Measurements from ENCODE around the gene GSC2. TPM values are rescaled to one million over a fixed set of nuclear protein-coding genes. Genes with fewer than 3 reads are reported as not detected.

The GSC2 gene
- total RNA-seq, 1 donor from 2014 or later = not detected

DNA sequence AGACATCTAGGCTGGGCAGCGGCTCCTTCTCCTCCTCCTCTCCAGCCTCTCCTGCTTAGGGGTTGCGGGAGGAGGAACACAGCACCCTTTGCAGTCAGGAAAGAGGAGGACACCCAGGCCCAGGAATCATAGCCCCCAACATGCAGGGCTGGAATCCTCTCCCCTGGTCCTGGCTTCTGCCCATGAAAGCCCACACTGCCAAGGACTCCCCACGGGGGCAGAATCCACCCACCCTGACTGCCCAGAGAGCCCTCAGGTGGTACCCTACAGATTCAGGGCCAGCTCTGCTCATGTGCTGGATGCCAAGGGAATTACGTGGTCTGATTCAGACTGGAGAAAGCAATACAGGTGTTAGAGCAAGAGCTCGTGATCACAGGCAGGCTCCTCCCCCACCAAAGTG is 10.1 kb downstream of the GSC2 start:
- Mint-ChIP-seq H3K4me1 (peaks cover 12% of the 10 kb centered on the region), H3K27ac (ENCODE audit: unreplicated experiment) (no peak overlapping the region), H3K36me3 (ENCODE audit: low read depth) (peaks cover 5% of the 10 kb centered on the region), H3K4me3 (peak overlapping the region; percentile 47), H3K9me3 (peaks cover 3% of the 10 kb centered on the region), H3K27me3 (ENCODE audit: low read depth) (peaks cover 4% of the 10 kb centered on the region)
- DNase-seq (ENCODE audit: low read depth, low spot score) = no peak
- TF ChIP-seq, protein P1, sequence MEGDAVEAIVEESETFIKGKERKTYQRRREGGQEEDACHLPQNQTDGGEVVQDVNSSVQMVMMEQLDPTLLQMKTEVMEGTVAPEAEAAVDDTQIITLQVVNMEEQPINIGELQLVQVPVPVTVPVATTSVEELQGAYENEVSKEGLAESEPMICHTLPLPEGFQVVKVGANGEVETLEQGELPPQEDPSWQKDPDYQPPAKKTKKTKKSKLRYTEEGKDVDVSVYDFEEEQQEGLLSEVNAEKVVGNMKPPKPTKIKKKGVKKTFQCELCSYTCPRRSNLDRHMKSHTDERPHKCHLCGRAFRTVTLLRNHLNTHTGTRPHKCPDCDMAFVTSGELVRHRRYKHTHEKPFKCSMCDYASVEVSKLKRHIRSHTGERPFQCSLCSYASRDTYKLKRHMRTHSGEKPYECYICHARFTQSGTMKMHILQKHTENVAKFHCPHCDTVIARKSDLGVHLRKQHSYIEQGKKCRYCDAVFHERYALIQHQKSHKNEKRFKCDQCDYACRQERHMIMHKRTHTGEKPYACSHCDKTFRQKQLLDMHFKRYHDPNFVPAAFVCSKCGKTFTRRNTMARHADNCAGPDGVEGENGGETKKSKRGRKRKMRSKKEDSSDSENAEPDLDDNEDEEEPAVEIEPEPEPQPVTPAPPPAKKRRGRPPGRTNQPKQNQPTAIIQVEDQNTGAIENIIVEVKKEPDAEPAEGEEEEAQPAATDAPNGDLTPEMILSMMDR (conservative IDR thresholded peaks at IDR 0.05) = no peak

DNA sequence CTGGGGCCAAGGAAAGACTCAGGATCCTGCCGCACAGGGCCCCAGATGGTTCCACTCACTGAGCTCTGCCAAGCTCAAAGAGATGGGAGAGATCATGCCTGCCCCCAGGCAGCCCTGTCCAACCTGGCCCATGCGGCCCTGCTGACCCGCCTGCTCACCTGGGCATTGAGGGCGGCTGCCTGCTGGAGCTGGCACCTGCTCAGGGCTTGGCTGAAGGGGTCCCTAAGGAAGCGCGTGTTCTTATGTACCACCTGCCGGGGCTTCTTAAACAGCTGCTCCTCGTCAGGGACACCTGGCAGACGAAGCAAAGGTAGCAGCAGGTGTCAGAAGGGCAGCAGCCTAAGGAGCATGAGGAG is 11.1 kb downstream of the GSC2 start:
- TF ChIP-seq, protein P1 (conservative IDR thresholded peaks at IDR 0.05) = no peak
- Mint-ChIP-seq H3K36me3 (ENCODE audit: low read depth) (peaks cover 5% of the 10 kb centered on the region), H3K4me1 (peaks cover 3% of the 10 kb centered on the region)

DNA sequence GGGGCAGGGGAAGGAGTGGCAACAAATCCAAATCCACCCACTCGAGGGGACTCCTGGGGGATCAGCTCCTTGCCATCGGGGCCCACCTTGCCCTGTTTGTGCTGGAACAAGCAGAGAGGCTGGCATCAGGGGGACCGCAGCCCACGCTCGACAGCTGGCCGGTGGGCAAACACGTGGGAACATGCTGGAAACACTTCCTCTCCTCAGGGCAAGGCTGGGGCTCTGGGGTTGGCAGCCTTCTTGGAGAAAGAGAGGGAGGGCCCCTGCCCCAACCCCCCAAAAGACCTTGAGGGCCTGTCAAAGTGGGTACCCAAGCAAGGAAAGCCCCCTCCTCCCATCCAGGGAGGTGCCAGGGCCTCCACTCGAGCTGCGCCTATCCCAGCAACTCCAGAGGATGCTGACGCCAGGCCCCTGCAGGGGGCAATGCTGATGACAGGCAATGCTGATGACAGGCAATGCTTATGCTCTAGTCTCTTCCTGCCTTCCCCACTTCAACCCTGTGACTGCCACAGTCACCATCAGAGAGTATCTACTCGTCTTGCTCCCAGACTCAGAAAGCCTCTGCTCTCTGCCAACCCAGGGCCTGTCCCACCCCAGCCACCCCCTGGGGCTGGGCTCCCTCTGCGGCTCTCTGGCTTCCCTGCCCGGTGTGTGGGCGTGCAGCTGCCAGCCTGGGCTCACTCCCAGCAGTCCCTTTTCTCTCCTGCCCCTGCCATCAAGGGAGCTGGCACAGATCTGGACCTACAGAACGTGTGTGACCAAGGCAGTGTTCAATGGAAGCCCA is 11.7 kb downstream of the GSC2 start:
- Mint-ChIP-seq H3K4me3 (no peak overlapping the region), H3K27me3 (ENCODE audit: low read depth) (no peaks in the 10 kb centered on the region), H3K9me3 (no peaks in the 10 kb centered on the region), H3K4me1 (no peaks in the 10 kb centered on the region), H3K27ac (ENCODE audit: unreplicated experiment) (no peak overlapping the region), H3K36me3 (ENCODE audit: low read depth) (peaks cover 5% of the 10 kb centered on the region)
- TF ChIP-seq, protein P1 (conservative IDR thresholded peaks at IDR 0.05) = no peak
- no peak for DNase-seq (ENCODE audit: low read depth, low spot score)

More for the DNA sequence above, 11.1 kb downstream of the GSC2 start:
- Mint-ChIP-seq H3K27me3 (ENCODE audit: low read depth) (no peaks in the 10 kb centered on the region), H3K4me3 (peak overlapping the region; percentile 56), H3K27ac (ENCODE audit: unreplicated experiment) (no peak overlapping the region), H3K9me3 (no peaks in the 10 kb centered on the region)
- no peak for DNase-seq (ENCODE audit: low read depth, low spot score)

DNA sequence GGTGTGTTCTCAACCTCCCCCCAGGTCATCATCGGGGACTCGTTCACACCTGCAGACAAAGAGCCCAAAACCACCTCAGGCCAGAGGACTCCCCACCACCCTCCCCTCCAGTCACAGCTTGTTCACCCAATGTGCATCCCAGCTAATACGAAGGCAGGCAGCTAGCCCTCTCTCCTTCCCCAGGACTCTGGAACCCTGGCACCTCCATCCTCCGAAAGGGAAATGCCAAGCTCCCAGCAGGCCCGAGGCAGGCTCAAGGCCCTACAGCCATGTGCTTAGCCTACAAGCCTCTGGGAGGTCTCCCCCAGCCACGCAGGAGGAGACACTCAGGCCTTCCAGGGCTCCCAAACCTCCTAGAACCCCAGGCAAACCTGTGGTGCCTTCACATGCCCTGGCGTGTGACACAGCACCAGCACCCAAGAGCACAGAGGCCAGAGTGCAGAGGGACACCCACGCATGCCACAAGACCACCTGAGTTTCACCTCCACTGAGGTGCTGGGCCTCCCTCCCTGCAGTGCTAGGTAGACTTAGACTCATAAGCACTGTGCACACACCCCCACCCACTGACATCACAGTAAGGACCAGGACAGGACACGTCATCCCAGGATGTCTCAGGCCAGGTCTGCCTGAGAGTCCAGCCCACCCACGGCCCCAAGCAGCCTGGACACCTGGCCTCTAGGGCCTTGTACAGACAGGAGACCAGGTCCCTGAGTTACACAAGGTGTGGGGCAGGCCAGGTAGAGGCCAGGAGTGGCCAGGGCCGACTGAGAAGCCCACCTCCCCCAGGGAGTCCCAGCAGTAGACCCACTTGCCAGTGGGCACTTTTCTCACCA is 12.5 kb downstream of the GSC2 start:
- no peak for DNase-seq (ENCODE audit: low read depth, low spot score)
- H3K36me3 Mint-ChIP-seq (ENCODE audit: low read depth) = peaks cover 5% of the 10 kb centered on the region
- H3K4me3 Mint-ChIP-seq = no peak overlapping the region
- no peak overlapping the region for H3K27ac Mint-ChIP-seq (ENCODE audit: unreplicated experiment)
- no peaks in the 10 kb centered on the region for H3K27me3 Mint-ChIP-seq (ENCODE audit: low read depth)
- no peaks in the 10 kb centered on the region for H3K4me1 Mint-ChIP-seq
- no peaks in the 10 kb centered on the region for H3K9me3 Mint-ChIP-seq
- TF ChIP-seq, protein P1 (conservative IDR thresholded peaks at IDR 0.05) = no peak

DNA sequence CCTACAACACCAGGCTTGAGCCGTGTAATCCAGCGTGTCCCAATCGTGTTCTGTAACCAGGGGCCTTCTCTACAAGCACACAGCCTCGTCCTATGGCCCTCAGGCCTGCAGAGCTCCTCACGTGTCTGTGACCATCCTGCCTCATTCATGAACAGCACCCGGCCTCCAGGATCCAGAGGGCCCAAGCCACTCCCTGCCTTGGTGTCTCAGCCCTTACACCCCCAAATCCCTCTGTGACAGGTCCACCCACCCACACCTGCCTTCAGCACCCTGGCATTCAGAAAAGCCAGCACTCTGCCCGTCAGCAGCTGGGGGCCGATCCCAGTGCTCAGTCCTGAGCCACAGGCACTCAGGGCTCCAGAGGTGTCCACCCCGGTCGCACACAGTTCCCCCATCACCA is 13.2 kb downstream of the GSC2 start:
- H3K4me3 Mint-ChIP-seq = no peak overlapping the region
- H3K36me3 Mint-ChIP-seq (ENCODE audit: low read depth) = peaks cover 11% of the 10 kb centered on the region

More for the DNA sequence above, 13.2 kb downstream of the GSC2 start:
- no peaks in the 10 kb centered on the region for H3K27me3 Mint-ChIP-seq (ENCODE audit: low read depth)
- TF ChIP-seq, protein P1 (conservative IDR thresholded peaks at IDR 0.05) = no peak
- DNase-seq (ENCODE audit: low read depth, low spot score) = no peak
- no peaks in the 10 kb centered on the region for H3K4me1 Mint-ChIP-seq
- H3K27ac Mint-ChIP-seq (ENCODE audit: unreplicated experiment) = no peak overlapping the region
- no peaks in the 10 kb centered on the region for H3K9me3 Mint-ChIP-seq

Data from neural crest cell (in vitro differentiated cells).